HG02798 (cell line): ENCODE measurements around the gene PCDH11Y.
"Not testable (repeated sequence)": the region's sequence is repeated elsewhere in the genome, so short reads cannot be mapped to it uniquely, and the experiment has no call there.

Source experiments
- ATAC-seq: cut with Tn5 transposase; IDR thresholded peaks from one replicate; pipeline ENCODE4 v1.9.1; 2021; ENCODE audit warnings: mild to moderate bottlenecking; ENCODE audit not compliant: unreplicated experiment, poor library complexity

Gene PCDH11Y

GRCh38 chrY:5000057-5000456 lies at the start of gene PCDH11Y:
Gene PCDH11Y (plus strand): TSS chrY:5000296. CDS start chrY:5057100, 56,804 bp downstream.
- ATAC-seq, result not testable (repeated sequence)

GRCh38 chrY:4967894-4968293 lies 32.2 kb upstream of the PCDH11Y start:
- ATAC-seq, result not testable (repeated sequence)

- ATAC-seq, result peak; percentile 100
These were observed 8.2 kb upstream of the PCDH11Y start for GRCh38 chrY:4991743-4992400.

- ATAC-seq, result not testable (repeated sequence)
These were observed 5.2 kb upstream of the PCDH11Y start for GRCh38 chrY:4994892-4995291.

- not testable (repeated sequence) for ATAC-seq
These were observed 2.5 kb downstream of the PCDH11Y start for GRCh38 chrY:5002476-5003184.

GRCh38 chrY:5038972-5039523 lies 39.0 kb downstream of the PCDH11Y start:
- ATAC-seq, result not testable (repeated sequence)

- ATAC-seq, result not testable (repeated sequence)
These were observed 82.9 kb downstream of the PCDH11Y start for GRCh38 chrY:5083017-5083416.

GRCh38 chrY:5182998-5183397 lies 182.9 kb downstream of the PCDH11Y start:
- ATAC-seq, result not testable (repeated sequence)

- ATAC-seq, result not testable (repeated sequence)
These were observed 215.0 kb downstream of the PCDH11Y start for GRCh38 chrY:5215116-5215515.

- not testable (repeated sequence) for ATAC-seq
These were observed 324.8 kb downstream of the PCDH11Y start for GRCh38 chrY:5324931-5325330.

- not testable (repeated sequence) for ATAC-seq
These were observed 342.1 kb downstream of the PCDH11Y start for GRCh38 chrY:5342220-5342619.

- ATAC-seq, result not testable (repeated sequence)
These were observed 543.6 kb downstream of the PCDH11Y start for GRCh38 chrY:5543705-5544104.

GRCh38 chrY:5638589-5638988 lies 638.5 kb downstream of the PCDH11Y start:
- ATAC-seq, result not testable (repeated sequence)

- ATAC-seq, result not testable (repeated sequence)
These were observed 679.2 kb downstream of the PCDH11Y start for GRCh38 chrY:5679265-5679664.

GRCh38 chrY:5708727-5709126 lies 708.6 kb downstream of the PCDH11Y start:
- not testable (repeated sequence) for ATAC-seq

GRCh38 chrY:5709788-5710381 lies 709.8 kb downstream of the PCDH11Y start:
- not testable (repeated sequence) for ATAC-seq

- not testable (repeated sequence) for ATAC-seq
These were observed 761.3 kb downstream of the PCDH11Y start for GRCh38 chrY:5761403-5761802.

- ATAC-seq, result not testable (repeated sequence)
These were observed 776.4 kb downstream of the PCDH11Y start for GRCh38 chrY:5776485-5776884.
